Activated CD4-positive, alpha-beta T cell treated with anti-CD3 and anti-CD28 coated beads, Interleukin-2, amount 10 ng/mL, durations not matched to agents 7 days and 5 days (primary cell): ENCODE data around the gene NAV2. TPM values are rescaled to one million over a fixed set of nuclear protein-coding genes. Genes with fewer than 3 reads are reported as not detected.
"Not testable (repeated sequence)": the region's sequence is repeated elsewhere in the genome, so short reads cannot be mapped to it uniquely, and the experiment has no call there.

ENCODE experiments used
- CTCF ChIA-PET: fragments of 350-600 bp; sonication (Branson Sonifier 250); formaldehyde crosslinking; loops from one replicate; lab custom pipeline; 2021; ENCODE audit warnings: antibody characterized with exemption; lab: Charles Lee
- POLR2A ChIA-PET: fragments of 350-600 bp; sonication (Branson Sonifier 250); formaldehyde crosslinking; loops from one replicate; lab custom pipeline; 2021; ENCODE audit warnings: antibody characterized with exemption; lab: Charles Lee
- DNase-seq: peaks from one replicate; pipeline ENCODE4 v3.0.0-alpha.2; 2020
- H3K27ac Mint-ChIP-seq: one replicate; pipeline ENCODE4 v1.8.0; 2021; ENCODE audit warnings: mild to moderate bottlenecking, moderate library complexity, mixed read lengths
- H3K27me3 Mint-ChIP-seq: one replicate; pipeline ENCODE4 v1.8.0; 2021; ENCODE audit warnings: mixed read lengths
- H3K36me3 Mint-ChIP-seq: one replicate; pipeline ENCODE4 v1.8.0; 2021; ENCODE audit warnings: low read depth, mixed read lengths
- H3K4me1 Mint-ChIP-seq: one replicate; pipeline ENCODE4 v1.8.0; 2021; ENCODE audit warnings: mixed read lengths
- H3K4me3 Mint-ChIP-seq: one replicate; pipeline ENCODE4 v1.8.0; 2021; ENCODE audit warnings: mild to moderate bottlenecking, moderate library complexity, mixed read lengths
- H3K9me3 Mint-ChIP-seq: one replicate; pipeline ENCODE4 v1.8.0; 2021; ENCODE audit warnings: mixed read lengths
- total RNA-seq, 2 experiments: library from RNA; stranded (reverse); gene quantifications; one replicate each; pipeline ENCODE4 v1.2.3, GENCODE V29; 2021

NAV2 gene
- total RNA-seq, 2 experiments from 2014 or later: 0.29 to 1.1 TPM

GRCh38 chr11:20127671-20128527 is 415.3 kb downstream of the NAV2 start:
- CTCF ChIA-PET: interaction anchor here (0.7 to 2.9 kb wide), 11 partner anchors 11 to 482 kb away, joined by 3 to 12 read pairs (median 3); no protein-coding TSS in a partner anchor
- POLR2A ChIA-PET: no interaction called here
- peak; percentile 80 for DNase-seq
- H3K27ac Mint-ChIP-seq: no peak overlapping the region
- H3K4me3 Mint-ChIP-seq: no peak overlapping the region
- H3K36me3 Mint-ChIP-seq: no peaks in the 10 kb centered on the region
- H3K4me1 Mint-ChIP-seq: peaks cover 10% of the 10 kb centered on the region
- H3K27me3 Mint-ChIP-seq: peaks cover 19% of the 10 kb centered on the region
- H3K9me3 Mint-ChIP-seq: no peaks in the 10 kb centered on the region

DNA sequence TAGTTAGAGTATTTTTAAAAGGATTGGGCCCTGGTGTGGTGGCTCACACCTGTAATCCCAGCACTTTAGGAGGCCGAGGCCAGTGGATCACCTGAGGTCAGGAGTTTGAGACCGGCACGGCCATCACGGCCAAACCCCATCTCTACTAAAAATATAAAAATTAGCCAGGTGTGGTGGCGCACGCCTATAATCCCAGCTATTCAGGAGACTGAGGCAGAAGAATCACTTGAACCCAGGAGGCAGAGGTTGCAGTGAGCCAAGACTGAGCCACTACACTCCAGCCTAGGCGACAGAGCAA is 415.8 kb downstream of the NAV2 start:
- H3K36me3 Mint-ChIP-seq, POLR2A ChIA-PET, H3K27ac Mint-ChIP-seq, DNase-seq, H3K4me1 Mint-ChIP-seq, H3K9me3 Mint-ChIP-seq, H3K4me3 Mint-ChIP-seq: not testable (repeated sequence)
- CTCF ChIA-PET: interaction anchor here (0.8 to 2.9 kb wide), 10 partner anchors 11 to 481 kb away, joined by 3 to 12 read pairs (median 4); no protein-coding TSS in a partner anchor
- H3K27me3 Mint-ChIP-seq: peaks cover 20% of the 10 kb centered on the region

DNA sequence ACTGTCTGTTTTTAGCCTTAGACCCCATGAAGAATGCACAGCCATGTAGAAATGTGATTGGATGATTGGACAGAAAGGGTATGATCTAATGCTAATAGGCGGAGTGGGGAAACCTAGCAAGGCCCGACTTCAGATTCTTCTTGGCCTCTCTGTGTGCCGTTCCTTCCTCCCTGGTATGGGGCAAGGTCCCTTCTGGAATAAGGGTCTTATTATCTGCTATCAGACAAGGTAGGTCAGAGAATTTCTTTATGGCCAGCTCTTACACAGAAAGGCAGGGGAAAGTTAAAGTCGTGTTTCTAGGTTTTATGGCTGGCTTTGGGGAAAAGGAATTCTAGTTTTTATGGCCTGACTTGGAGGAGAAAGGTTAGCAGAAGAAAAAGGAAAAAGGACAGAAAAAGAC is 417.0 kb downstream of the NAV2 start:
- no peaks in the 10 kb centered on the region for H3K36me3 Mint-ChIP-seq
- ChIA-PET CTCF (interaction anchor here (0.6 to 2.9 kb wide), 3 partner anchors 12 to 480 kb away, joined by 3 to 12 read pairs (median 3); no protein-coding TSS in a partner anchor), POLR2A (no interaction called here)
- H3K27me3 Mint-ChIP-seq: peaks cover 27% of the 10 kb centered on the region
- H3K4me3 Mint-ChIP-seq: no peak overlapping the region
- no peaks in the 10 kb centered on the region for H3K9me3 Mint-ChIP-seq
- H3K27ac Mint-ChIP-seq: no peak overlapping the region
- DNase-seq: no peak
- peaks cover 10% of the 10 kb centered on the region for H3K4me1 Mint-ChIP-seq

DNA sequence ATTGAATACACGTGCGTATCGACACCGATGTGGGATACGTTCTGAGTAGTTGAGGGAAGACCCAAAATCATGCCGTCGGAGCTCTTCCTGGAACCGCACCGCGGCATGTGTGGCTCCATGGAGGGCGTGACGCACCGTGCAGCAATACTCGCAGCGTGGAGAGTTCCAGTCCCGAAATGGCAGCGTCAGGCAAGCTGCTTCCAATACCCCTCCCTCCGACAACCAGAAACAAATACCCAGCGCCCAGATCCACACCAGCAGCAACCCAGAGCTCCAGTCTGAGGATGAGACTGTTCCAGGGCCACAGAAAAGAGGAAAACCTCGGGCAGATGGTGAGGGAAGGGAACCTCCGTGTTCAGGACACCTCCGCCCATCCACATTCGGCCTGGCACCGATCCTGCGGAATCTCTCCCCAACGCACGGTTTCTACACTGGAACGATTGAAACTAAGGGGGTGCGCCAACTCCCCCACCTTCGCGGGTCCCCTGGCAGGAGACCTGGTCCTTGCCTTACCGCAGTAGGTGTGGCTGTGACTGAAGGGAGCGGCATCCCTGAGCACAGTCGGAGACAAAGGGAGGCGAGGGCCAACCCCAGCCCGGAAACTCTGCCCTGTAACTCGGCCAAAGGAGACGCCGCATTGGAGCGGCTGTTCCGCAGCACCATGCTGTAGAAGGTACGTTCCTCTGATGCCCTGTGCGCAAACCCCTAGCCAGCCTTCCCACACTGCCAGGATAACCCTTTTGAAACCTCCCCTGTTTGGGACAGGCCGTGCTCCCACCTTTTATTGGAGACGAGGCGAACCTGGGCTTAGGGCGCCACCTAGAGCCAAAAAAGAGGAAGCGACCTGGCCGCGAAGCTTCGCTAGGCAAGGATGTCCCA is 419.4 kb downstream of the NAV2 start:
- Mint-ChIP-seq H3K36me3 (no peaks in the 10 kb centered on the region), H3K9me3 (no peaks in the 10 kb centered on the region), H3K27me3 (peaks cover 30% of the 10 kb centered on the region), H3K27ac (no peak overlapping the region), H3K4me1 (peaks cover 10% of the 10 kb centered on the region), H3K4me3 (peak overlapping the region; percentile 48)
- CTCF ChIA-PET: interaction anchor here (0.7 to 2.2 kb wide), 6 partner anchors 15 to 507 kb away, joined by 3 to 7 read pairs (median 4); no protein-coding TSS in a partner anchor
- POLR2A ChIA-PET: no interaction called here
- peak; percentile 46 for DNase-seq

DNA sequence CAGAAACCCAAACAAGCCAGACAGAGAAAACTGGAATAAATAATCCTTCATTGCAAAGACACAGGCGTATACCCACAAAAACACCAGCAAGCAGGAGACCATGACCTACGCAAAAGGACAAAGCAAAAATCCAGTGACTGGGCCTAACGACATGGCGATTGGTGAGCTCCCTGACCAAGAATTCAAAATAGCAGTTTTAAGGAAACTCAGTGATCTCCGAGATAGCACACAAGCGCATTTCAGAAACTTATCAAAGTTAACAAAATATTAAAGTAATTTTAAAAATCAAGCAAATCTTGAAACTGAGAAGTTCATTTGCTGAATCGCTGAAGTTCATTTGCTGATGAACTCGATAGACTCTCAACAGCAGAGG is 420.0 kb downstream of the NAV2 start:
- ChIA-PET CTCF (interaction anchor here (0.7 to 2.2 kb wide), 5 partner anchors 15 to 174 kb away, joined by 3 to 7 read pairs (median 4); no protein-coding TSS in a partner anchor), POLR2A (no interaction called here)
- peaks cover 10% of the 10 kb centered on the region for H3K4me1 Mint-ChIP-seq
- no peaks in the 10 kb centered on the region for H3K9me3 Mint-ChIP-seq
- no peak overlapping the region for H3K27ac Mint-ChIP-seq
- DNase-seq: no peak
- H3K36me3 Mint-ChIP-seq: no peaks in the 10 kb centered on the region
- H3K27me3 Mint-ChIP-seq: peaks cover 30% of the 10 kb centered on the region
- H3K4me3 Mint-ChIP-seq: peak overlapping the region; percentile 48

GRCh38 chr11:20134991-20135736 is 422.5 kb downstream of the NAV2 start:
- H3K4me1 Mint-ChIP-seq: peaks cover 10% of the 10 kb centered on the region
- no peak overlapping the region for H3K27ac Mint-ChIP-seq
- ChIA-PET CTCF (no interaction called here), POLR2A (interaction anchor here (0.7 kb wide), 1 partner anchor 30 kb away, joined by 4 read pairs; no protein-coding TSS in a partner anchor)
- H3K4me3 Mint-ChIP-seq: no peak overlapping the region
- no peak for DNase-seq
- peaks cover 44% of the 10 kb centered on the region for H3K27me3 Mint-ChIP-seq
- no peaks in the 10 kb centered on the region for H3K36me3 Mint-ChIP-seq
- H3K9me3 Mint-ChIP-seq: no peaks in the 10 kb centered on the region

- H3K27ac Mint-ChIP-seq: no peak overlapping the region
- no peaks in the 10 kb centered on the region for H3K4me1 Mint-ChIP-seq
- ChIA-PET POLR2A (no interaction called here), CTCF (interaction anchor here (0.8 kb wide), 1 partner anchor 10 kb away, joined by 3 read pairs; no protein-coding TSS in a partner anchor)
- peaks cover 32% of the 10 kb centered on the region for H3K27me3 Mint-ChIP-seq
- H3K9me3 Mint-ChIP-seq: no peaks in the 10 kb centered on the region
- no peaks in the 10 kb centered on the region for H3K36me3 Mint-ChIP-seq
- H3K4me3 Mint-ChIP-seq: no peak overlapping the region
- no peak for DNase-seq
These were observed 425.0 kb downstream of the NAV2 start for GRCh38 chr11:20137637-20138036.

- H3K36me3 Mint-ChIP-seq: no peaks in the 10 kb centered on the region
- H3K4me3 Mint-ChIP-seq: no peak overlapping the region
- ChIA-PET CTCF (no interaction called here), POLR2A (no interaction called here)
- H3K27ac Mint-ChIP-seq: no peak overlapping the region
- no peaks in the 10 kb centered on the region for H3K4me1 Mint-ChIP-seq
- no peak for DNase-seq
- H3K9me3 Mint-ChIP-seq: no peaks in the 10 kb centered on the region
- H3K27me3 Mint-ChIP-seq: peaks cover 30% of the 10 kb centered on the region
These were observed 426.1 kb downstream of the NAV2 start for GRCh38 chr11:20138707-20139106.

- DNase-seq: no peak
- ChIA-PET CTCF (interaction anchor here (1.6 kb wide), 2 partner anchors 9 to 26 kb away, joined by 6 read pairs; no protein-coding TSS in a partner anchor), POLR2A (no interaction called here)
- peaks cover 47% of the 10 kb centered on the region for H3K27me3 Mint-ChIP-seq
- peaks cover 15% of the 10 kb centered on the region for H3K4me1 Mint-ChIP-seq
- no peak overlapping the region for H3K27ac Mint-ChIP-seq
- peaks cover 3% of the 10 kb centered on the region for H3K9me3 Mint-ChIP-seq
- no peak overlapping the region for H3K4me3 Mint-ChIP-seq
- peaks cover 7% of the 10 kb centered on the region for H3K36me3 Mint-ChIP-seq
These were observed 441.7 kb downstream of the NAV2 start for GRCh38 chr11:20154381-20154780.

DNA sequence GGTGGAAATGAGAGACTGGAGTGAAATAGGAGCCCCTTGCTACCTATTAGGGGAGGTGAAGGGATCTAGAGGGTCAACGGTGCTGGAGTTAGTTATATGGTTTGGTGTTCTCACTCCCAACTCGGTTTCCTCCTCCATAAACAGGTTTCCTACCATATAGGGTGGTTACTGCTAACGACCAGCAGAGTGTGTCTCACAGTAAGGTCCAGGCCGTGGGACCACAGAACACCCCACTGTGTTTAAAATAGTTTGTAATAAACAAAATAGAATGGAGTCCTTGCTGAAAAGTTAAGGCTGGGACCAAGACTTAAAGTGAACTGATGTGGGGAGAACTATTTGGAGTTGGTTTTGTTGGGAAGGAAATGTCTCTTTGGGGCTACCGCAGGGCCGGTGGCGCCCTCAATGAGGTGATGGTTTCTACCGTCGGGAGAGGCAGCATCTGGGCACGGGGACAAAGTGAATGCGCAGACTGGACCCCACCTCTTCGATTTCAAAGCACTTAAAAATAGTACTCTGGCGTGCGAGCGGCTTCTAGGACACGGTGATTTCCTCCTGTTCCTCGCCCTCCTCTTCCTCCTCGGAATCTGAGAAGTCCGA is 443.1 kb downstream of the NAV2 start:
- ChIA-PET POLR2A (no interaction called here), CTCF (interaction anchor here (0.6 to 1.6 kb wide), 3 partner anchors 8 to 1052 kb away, joined by 3 to 6 read pairs (median 6); no protein-coding TSS in a partner anchor)
- Mint-ChIP-seq H3K4me3 (peak overlapping the region; percentile 58), H3K4me1 (peaks cover 15% of the 10 kb centered on the region), H3K9me3 (peaks cover 4% of the 10 kb centered on the region), H3K36me3 (peaks cover 7% of the 10 kb centered on the region), H3K27ac (peak overlapping the region; percentile 57), H3K27me3 (peaks cover 56% of the 10 kb centered on the region)
- no peak for DNase-seq

DNA sequence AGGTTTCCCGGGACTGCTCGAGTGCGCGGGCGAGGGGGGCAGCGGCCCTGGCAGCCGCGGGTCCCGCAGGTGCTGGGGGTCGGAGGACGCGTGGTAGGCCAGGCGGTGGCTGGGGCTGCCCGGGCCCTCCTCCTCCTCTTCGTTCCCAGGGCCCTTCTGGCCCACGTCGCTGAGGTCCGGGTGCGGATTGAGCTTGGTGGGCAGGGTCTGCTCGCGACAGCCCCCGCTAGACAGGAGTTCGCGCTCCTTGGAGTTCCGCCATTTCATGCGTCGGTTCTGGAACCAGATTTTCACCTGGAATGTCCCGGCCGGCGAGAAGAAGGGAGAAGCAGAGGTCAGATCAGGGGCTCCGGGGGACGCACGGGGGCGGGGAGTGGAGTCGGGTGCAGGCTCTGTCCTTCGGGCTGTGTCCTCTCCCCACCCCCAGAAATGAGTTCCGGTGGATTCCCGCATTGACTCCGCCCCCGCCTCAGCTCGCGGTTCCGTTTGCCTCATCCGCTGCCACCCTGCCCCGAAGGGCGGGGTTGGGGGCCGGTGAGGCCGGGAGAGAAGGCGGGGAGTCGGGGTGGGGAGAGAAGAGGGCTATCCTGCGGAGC is 443.7 kb downstream of the NAV2 start:
- Mint-ChIP-seq H3K27me3 (peaks cover 62% of the 10 kb centered on the region), H3K36me3 (peaks cover 7% of the 10 kb centered on the region), H3K9me3 (peaks cover 6% of the 10 kb centered on the region), H3K4me3 (peak overlapping the region; percentile 58), H3K4me1 (peaks cover 15% of the 10 kb centered on the region), H3K27ac (peak overlapping the region; percentile 50)
- peak; percentile 36 for DNase-seq
- POLR2A ChIA-PET: no interaction called here
- CTCF ChIA-PET: no interaction called here
